ENCODE results near the gene ABCA8. TPM values are rescaled to one million over a fixed set of nuclear protein-coding genes. Genes with fewer than 3 reads are reported as not detected.
"Not testable (repeated sequence)": the region's sequence is repeated elsewhere in the genome, so short reads cannot be mapped to it uniquely, and the experiment has no call there.

The ABCA8 gene
- total and polyA plus RNA-seq, 9 donors = 12.7 to 31.6 (median 26.6) TPM

- peak; percentile 47 for DNase-seq
- no peaks in the 10 kb centered on the region for H3K36me3 ChIP-seq (ENCODE audit: control insufficient read depth, insufficient read depth, low read length)
- H3K27me3 ChIP-seq (ENCODE audit: control insufficient read depth, insufficient read depth, low read length) = no peaks in the 10 kb centered on the region
- 60% methylated on average over 1 of the region's 4 CpGs for WGBS (ENCODE audit: insufficient coverage)
- peaks cover 6% of the 10 kb centered on the region for H3K4me1 ChIP-seq (ENCODE audit: control insufficient read depth, insufficient read depth, low read length)
- H3K4me3 ChIP-seq (ENCODE audit: low read length) = no peak overlapping the region
- H3K27ac ChIP-seq (ENCODE audit: low read length) = no peak overlapping the region
- no peaks in the 10 kb centered on the region for H3K9me3 ChIP-seq (replicated peaks; ENCODE audit: control insufficient read depth, low read depth, low read length)
Observed at GRCh38 chr17:68963958-68964357, 8.8 kb upstream of the ABCA8 start.

GRCh38 chr17:68961214-68961882, 6.2 kb upstream of the ABCA8 start:
- no peak overlapping the region for H3K27ac ChIP-seq (ENCODE audit: low read length)
- H3K36me3 ChIP-seq (ENCODE audit: control insufficient read depth, insufficient read depth, low read length) = no peaks in the 10 kb centered on the region
- H3K4me1 ChIP-seq (ENCODE audit: control insufficient read depth, insufficient read depth, low read length) = peaks cover 6% of the 10 kb centered on the region
- no peak overlapping the region for H3K4me3 ChIP-seq (ENCODE audit: low read length)
- no peaks in the 10 kb centered on the region for H3K9me3 ChIP-seq (replicated peaks; ENCODE audit: control insufficient read depth, low read depth, low read length)
- DNase-seq = peak; percentile 55
- H3K27me3 ChIP-seq (ENCODE audit: control insufficient read depth, insufficient read depth, low read length) = no peaks in the 10 kb centered on the region
- 68% methylated on average over 8 of the region's 9 CpGs for WGBS (ENCODE audit: insufficient coverage)

- not testable (repeated sequence) for DNase-seq; H3K9me3 ChIP-seq (replicated peaks; ENCODE audit: control insufficient read depth, low read depth, low read length); H3K27ac ChIP-seq (ENCODE audit: low read length); H3K27me3 ChIP-seq (ENCODE audit: control insufficient read depth, insufficient read depth, low read length); H3K4me1 ChIP-seq (ENCODE audit: control insufficient read depth, insufficient read depth, low read length); H3K36me3 ChIP-seq (ENCODE audit: control insufficient read depth, insufficient read depth, low read length); H3K4me3 ChIP-seq (ENCODE audit: low read length)
- WGBS (ENCODE audit: insufficient coverage) = 100% methylated on average over 2 of the region's 2 CpGs
Observed at GRCh38 chr17:68959117-68959516, 3.9 kb upstream of the ABCA8 start.

DNA sequence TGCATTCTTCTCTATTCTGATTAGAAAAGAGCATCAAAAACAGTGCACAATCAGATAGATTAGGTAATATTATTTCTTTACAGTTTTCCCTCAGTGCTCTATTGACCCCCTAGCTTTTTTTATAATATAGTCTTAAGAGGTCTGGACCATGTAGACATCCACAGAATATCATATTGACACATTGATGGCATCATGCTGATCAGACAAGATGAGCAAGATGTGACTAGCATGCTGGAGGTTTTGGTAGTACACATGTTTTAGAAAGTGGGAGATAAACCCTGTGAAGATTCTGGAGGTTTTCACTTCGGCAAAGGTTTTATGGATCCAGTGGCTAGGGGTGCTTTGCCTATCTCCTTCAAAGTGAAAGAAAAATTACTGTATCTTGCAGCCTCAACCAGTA, 2.8 kb upstream of the ABCA8 start:
- H3K36me3 ChIP-seq (ENCODE audit: control insufficient read depth, insufficient read depth, low read length) = no peaks in the 10 kb centered on the region
- no peaks in the 10 kb centered on the region for H3K27me3 ChIP-seq (ENCODE audit: control insufficient read depth, insufficient read depth, low read length)
- no peak for DNase-seq
- H3K27ac ChIP-seq (ENCODE audit: low read length) = no peak overlapping the region
- no peak overlapping the region for H3K4me3 ChIP-seq (ENCODE audit: low read length)
- no CpG with 5 or more reads among the region's 1 CpG for WGBS (ENCODE audit: insufficient coverage)
- H3K4me1 ChIP-seq (ENCODE audit: control insufficient read depth, insufficient read depth, low read length) = peaks cover 10% of the 10 kb centered on the region
- H3K9me3 ChIP-seq (replicated peaks; ENCODE audit: control insufficient read depth, low read depth, low read length) = no peaks in the 10 kb centered on the region

DNA sequence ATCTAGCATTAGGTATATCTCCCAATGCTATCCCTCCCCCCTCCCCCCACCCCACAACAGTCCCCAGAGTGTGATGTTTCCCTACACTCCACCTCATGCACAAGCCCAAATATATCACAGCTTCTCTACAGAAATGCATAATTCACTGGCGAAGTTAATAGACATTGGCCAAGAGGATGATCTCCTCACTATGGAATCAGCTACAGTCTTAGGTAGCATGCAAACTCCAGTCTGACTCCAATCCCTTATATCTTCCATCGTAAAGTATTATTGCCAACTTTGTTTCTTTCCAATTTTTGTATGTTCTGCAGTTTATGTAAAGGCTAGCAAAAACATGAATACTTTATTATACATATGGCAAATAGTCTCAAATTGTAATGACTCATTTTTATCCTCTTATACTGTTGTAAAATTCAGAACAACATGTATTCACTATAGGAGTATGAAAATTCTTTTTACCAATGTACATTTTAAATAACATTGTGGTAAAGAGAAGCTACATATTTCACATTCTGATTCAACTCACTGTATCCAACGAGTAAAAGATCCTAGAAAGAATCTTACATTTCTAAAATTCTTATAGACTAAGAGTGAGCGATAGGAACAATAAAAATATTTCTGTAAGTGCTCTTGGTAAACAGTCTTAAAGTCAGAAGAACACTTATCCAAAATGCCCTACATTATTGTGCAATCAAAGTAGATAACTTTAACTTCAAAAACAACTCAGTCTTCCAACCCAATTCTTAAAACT, 871 bp downstream of the ABCA8 start:
- H3K4me3 ChIP-seq (ENCODE audit: low read length) = peak overlapping the region; percentile 16
- H3K27ac ChIP-seq (ENCODE audit: low read length) = peak overlapping the region; percentile 25
- H3K36me3 ChIP-seq (ENCODE audit: control insufficient read depth, insufficient read depth, low read length) = peaks cover 3% of the 10 kb centered on the region
- no peaks in the 10 kb centered on the region for H3K9me3 ChIP-seq (replicated peaks; ENCODE audit: control insufficient read depth, low read depth, low read length)
- WGBS (ENCODE audit: insufficient coverage) = 0% methylated on average over 1 of the region's 4 CpGs
- H3K4me1 ChIP-seq (ENCODE audit: control insufficient read depth, insufficient read depth, low read length) = peaks cover 4% of the 10 kb centered on the region
- DNase-seq = peak; percentile 59
- H3K27me3 ChIP-seq (ENCODE audit: control insufficient read depth, insufficient read depth, low read length) = no peaks in the 10 kb centered on the region

GRCh38 chr17:68953340-68953997, 1.7 kb downstream of the ABCA8 start:
- Histone ChIP-seq H3K36me3 (ENCODE audit: control insufficient read depth, insufficient read depth, low read length) (peaks cover 3% of the 10 kb centered on the region), H3K9me3 (replicated peaks; ENCODE audit: control insufficient read depth, low read depth, low read length) (no peaks in the 10 kb centered on the region), H3K4me1 (ENCODE audit: control insufficient read depth, insufficient read depth, low read length) (peaks cover 4% of the 10 kb centered on the region), H3K27ac (ENCODE audit: low read length) (no peak overlapping the region), H3K4me3 (ENCODE audit: low read length) (peak overlapping the region; percentile 17), H3K27me3 (ENCODE audit: control insufficient read depth, insufficient read depth, low read length) (no peaks in the 10 kb centered on the region)
- no peak for DNase-seq
- WGBS (ENCODE audit: insufficient coverage) = no CpG with 5 or more reads among the region's 4 CpGs

GRCh38 chr17:68950725-68951124, 4.5 kb downstream of the ABCA8 start:
- Histone ChIP-seq H3K36me3 (ENCODE audit: control insufficient read depth, insufficient read depth, low read length) (peaks cover 3% of the 10 kb centered on the region), H3K27ac (ENCODE audit: low read length) (no peak overlapping the region)

GRCh38 chr17:68947868-68948267, 7.3 kb downstream of the ABCA8 start:
- not testable (repeated sequence) for H3K27ac ChIP-seq (ENCODE audit: low read length); H3K36me3 ChIP-seq (ENCODE audit: control insufficient read depth, insufficient read depth, low read length); H3K4me3 ChIP-seq (ENCODE audit: low read length); H3K9me3 ChIP-seq (replicated peaks; ENCODE audit: control insufficient read depth, low read depth, low read length); H3K4me1 ChIP-seq (ENCODE audit: control insufficient read depth, insufficient read depth, low read length); H3K27me3 ChIP-seq (ENCODE audit: control insufficient read depth, insufficient read depth, low read length); DNase-seq
- no CpG with 5 or more reads among the region's 1 CpG for WGBS (ENCODE audit: insufficient coverage)

More at GRCh38 chr17:68950725-68951124, 4.5 kb downstream of the ABCA8 start:
- WGBS (ENCODE audit: insufficient coverage) = no CpG with 5 or more reads among the region's 4 CpGs
- Histone ChIP-seq H3K4me3 (ENCODE audit: low read length) (no peak overlapping the region), H3K9me3 (replicated peaks; ENCODE audit: control insufficient read depth, low read depth, low read length) (no peaks in the 10 kb centered on the region), H3K27me3 (ENCODE audit: control insufficient read depth, insufficient read depth, low read length) (no peaks in the 10 kb centered on the region), H3K4me1 (ENCODE audit: control insufficient read depth, insufficient read depth, low read length) (peaks cover 4% of the 10 kb centered on the region)
- DNase-seq = no peak

- WGBS (ENCODE audit: insufficient coverage) = 67% methylated on average over 2 of the region's 6 CpGs
- DNase-seq = no peak
- no peaks in the 10 kb centered on the region for H3K4me1 ChIP-seq (ENCODE audit: control insufficient read depth, insufficient read depth, low read length)
- H3K4me3 ChIP-seq (ENCODE audit: low read length) = no peak overlapping the region
- no peaks in the 10 kb centered on the region for H3K36me3 ChIP-seq (ENCODE audit: control insufficient read depth, insufficient read depth, low read length)
- H3K27me3 ChIP-seq (ENCODE audit: control insufficient read depth, insufficient read depth, low read length) = no peaks in the 10 kb centered on the region
- H3K9me3 ChIP-seq (replicated peaks; ENCODE audit: control insufficient read depth, low read depth, low read length) = no peaks in the 10 kb centered on the region
- no peak overlapping the region for H3K27ac ChIP-seq (ENCODE audit: low read length)
Observed at GRCh38 chr17:68944435-68945035, 10.7 kb downstream of the ABCA8 start.

DNA sequence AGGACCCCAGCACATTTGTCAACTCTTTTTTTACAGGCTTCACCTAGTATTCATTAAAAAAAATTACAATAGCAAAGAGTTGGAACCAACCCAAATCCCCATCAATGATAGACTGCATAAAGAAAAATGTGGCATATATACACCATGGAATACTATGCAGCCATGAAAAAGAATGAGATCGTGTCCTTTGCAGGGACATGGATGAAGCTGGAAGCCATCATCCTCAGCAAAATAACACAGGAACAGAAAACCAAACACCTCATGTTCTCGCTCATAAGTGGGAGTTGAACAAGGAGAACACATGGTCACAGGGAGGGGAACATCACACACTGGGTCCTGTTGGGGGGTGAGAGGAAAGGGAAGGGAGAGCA, 11.4 kb downstream of the ABCA8 start:
- WGBS (ENCODE audit: insufficient coverage) = no CpG with 5 or more reads among the region's 2 CpGs
- not testable (repeated sequence) for H3K9me3 ChIP-seq (replicated peaks; ENCODE audit: control insufficient read depth, low read depth, low read length); H3K27ac ChIP-seq (ENCODE audit: low read length); H3K4me1 ChIP-seq (ENCODE audit: control insufficient read depth, insufficient read depth, low read length); DNase-seq; H3K4me3 ChIP-seq (ENCODE audit: low read length); H3K36me3 ChIP-seq (ENCODE audit: control insufficient read depth, insufficient read depth, low read length); H3K27me3 ChIP-seq (ENCODE audit: control insufficient read depth, insufficient read depth, low read length)

Measured in muscle of leg (tissue), 11 donors.